HepG2 (cell line): Measurements from ENCODE around the gene B4GALT1.

Source experiments
- CEBPB ChIP-seq: IDR thresholded peaks from 2 replicates; pipeline ENCODE4 v1.6.1; 2011; ENCODE audit warnings: low read depth, low read length, improper control_type of control experiment, borderline replicate concordance
- CHD2 ChIP-seq: IDR thresholded peaks from 2 replicates; pipeline ENCODE4 v1.6.1; 2011; ENCODE audit warnings: low read depth, low read length, improper control_type of control experiment
- EHMT2 ChIP-seq: fragments of 200-600 bp; sonication (generic); IDR thresholded peaks from 2 replicates; pipeline ENCODE4 v1.7.0; 2017; ENCODE audit warnings: antibody characterized with exemption, low read depth, low read length, borderline replicate concordance
- SIN3B ChIP-seq: fragments of 150-350 bp; IDR thresholded peaks from 2 replicates; pipeline ENCODE4 v1.6.1; 2014; ENCODE audit warnings: low read length
- SP2 ChIP-seq: sonication (generic); formaldehyde crosslinking; IDR thresholded peaks from 2 replicates; pipeline ENCODE4 v1.5.1; 2020; ENCODE audit warnings: mild to moderate bottlenecking, missing genetic modification reagents
- ZNF558 ChIP-seq: sonication (generic); formaldehyde crosslinking; IDR thresholded peaks from 2 replicates; pipeline ENCODE4 v1.9.0; 2022; ENCODE audit warnings: mild to moderate bottlenecking, missing genetic modification reagents, borderline replicate concordance
- ZNF768 ChIP-seq: sonication (generic); formaldehyde crosslinking; IDR thresholded peaks from 2 replicates; pipeline ENCODE4 v1.4.0; 2020; ENCODE audit warnings: missing genetic modification reagents
- TF ChIP-seq, protein P1 (sequence below): IDR thresholded peaks from 2 replicates; pipeline ENCODE4 v1.6.1; 2018; ENCODE audit warnings: missing genetic modification reagents, mild to moderate bottlenecking, missing compliant biosample characterization
- TF ChIP-seq, protein P2 (sequence below): sonication (generic); formaldehyde crosslinking; IDR thresholded peaks from 2 replicates; pipeline ENCODE4 v1.4.0; 2020; ENCODE audit warnings: missing genetic modification reagents, borderline replicate concordance

GRCh38 chr9:33104401-33104800 is 62.7 kb downstream of the B4GALT1 start:
- TF ChIP-seq ZNF558 (CRISPR knock-in tag): no peak
- no peak for TF ChIP-seq ZNF768 (CRISPR knock-in tag)
- TF ChIP-seq CHD2: no peak
- TF ChIP-seq EHMT2: no peak
- no peak for TF ChIP-seq SIN3B
- TF ChIP-seq, protein P1, sequence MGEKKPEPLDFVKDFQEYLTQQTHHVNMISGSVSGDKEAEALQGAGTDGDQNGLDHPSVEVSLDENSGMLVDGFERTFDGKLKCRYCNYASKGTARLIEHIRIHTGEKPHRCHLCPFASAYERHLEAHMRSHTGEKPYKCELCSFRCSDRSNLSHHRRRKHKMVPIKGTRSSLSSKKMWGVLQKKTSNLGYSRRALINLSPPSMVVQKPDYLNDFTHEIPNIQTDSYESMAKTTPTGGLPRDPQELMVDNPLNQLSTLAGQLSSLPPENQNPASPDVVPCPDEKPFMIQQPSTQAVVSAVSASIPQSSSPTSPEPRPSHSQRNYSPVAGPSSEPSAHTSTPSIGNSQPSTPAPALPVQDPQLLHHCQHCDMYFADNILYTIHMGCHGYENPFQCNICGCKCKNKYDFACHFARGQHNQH (CRISPR knock-in tag): no peak
- TF ChIP-seq CEBPB: no peak
- TF ChIP-seq SP2 (CRISPR knock-in tag): no peak
- TF ChIP-seq, protein P2, sequence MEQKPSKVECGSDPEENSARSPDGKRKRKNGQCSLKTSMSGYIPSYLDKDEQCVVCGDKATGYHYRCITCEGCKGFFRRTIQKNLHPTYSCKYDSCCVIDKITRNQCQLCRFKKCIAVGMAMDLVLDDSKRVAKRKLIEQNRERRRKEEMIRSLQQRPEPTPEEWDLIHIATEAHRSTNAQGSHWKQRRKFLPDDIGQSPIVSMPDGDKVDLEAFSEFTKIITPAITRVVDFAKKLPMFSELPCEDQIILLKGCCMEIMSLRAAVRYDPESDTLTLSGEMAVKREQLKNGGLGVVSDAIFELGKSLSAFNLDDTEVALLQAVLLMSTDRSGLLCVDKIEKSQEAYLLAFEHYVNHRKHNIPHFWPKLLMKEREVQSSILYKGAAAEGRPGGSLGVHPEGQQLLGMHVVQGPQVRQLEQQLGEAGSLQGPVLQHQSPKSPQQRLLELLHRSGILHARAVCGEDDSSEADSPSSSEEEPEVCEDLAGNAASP: no peak
